H1 (cell line): ENCODE data around the gene AGO3. TPM values are rescaled to one million over a fixed set of nuclear protein-coding genes. Genes with fewer than 3 reads are reported as not detected.

ENCODE experiments used
- CTCF ChIA-PET: fragments of 300-600 bp; sonication (Branson Sonifier 250); formaldehyde crosslinking; loops from one replicate; lab custom pipeline; 2021; ENCODE audit not compliant: partially characterized antibody; lab: Charles Lee
- POLR2A ChIA-PET: fragments of 300-600 bp; sonication (Branson Sonifier 250); formaldehyde crosslinking; loops from one replicate; lab custom pipeline; 2021; ENCODE audit warnings: inconsistent platforms; ENCODE audit not compliant: partially characterized antibody; lab: Charles Lee
- DNase-seq, 2 experiments: peaks; one replicate each; pipeline versions ENCODE4 v3.0.0 to v3.0.0-alpha.2; 2010 to 2022; ENCODE audit warnings: low spot score in 2 of 2, low read depth in 1 of 2, mixed read lengths in 1 of 2
- FAIRE-seq: peaks from 2 replicates; lab custom pipeline; 2011; peaks lifted over from hg19 to GRCh38; lab: Jason Lieb, UNC
- H2AFZ ChIP-seq: 2 replicates; pipeline ENCODE4 v1.8.1; 2012; ENCODE audit warnings: low read length, inconsistent platforms
- H2AK5ac ChIP-seq: 2 replicates; pipeline ENCODE4 v1.6.1; 2013; ENCODE audit warnings: low read depth, low read length
- H2BK120ac ChIP-seq: replicated peaks from 2 replicates; pipeline ENCODE3; 2013; ENCODE audit warnings: low read depth, low read length, inconsistent platforms
- H2BK12ac ChIP-seq: 2 replicates; pipeline ENCODE4 v1.6.1; 2013; ENCODE audit warnings: low read depth, low read length
- H2BK15ac ChIP-seq: 2 replicates; pipeline ENCODE4 v1.6.1; 2013; ENCODE audit warnings: low read length
- H2BK20ac ChIP-seq: 2 replicates; pipeline ENCODE4 v1.6.1; 2013; ENCODE audit warnings: low read length
- H2BK5ac ChIP-seq: 2 replicates; pipeline ENCODE4 v1.6.1; 2013; ENCODE audit warnings: low read depth, low read length
- H3K14ac ChIP-seq: 2 replicates; pipeline ENCODE4 v1.6.1; 2013; ENCODE audit warnings: inconsistent platforms; ENCODE audit not compliant: insufficient read length
- H3K18ac ChIP-seq: 2 replicates; pipeline ENCODE4 v1.6.1; 2013; ENCODE audit warnings: low read length; ENCODE audit errors: extremely low read depth
- H3K23ac ChIP-seq: 2 replicates; pipeline ENCODE4 v1.6.1; 2013; ENCODE audit warnings: inconsistent platforms; ENCODE audit not compliant: insufficient read length
- H3K23me2 ChIP-seq: 2 replicates; pipeline ENCODE4 v1.6.1; 2013; ENCODE audit warnings: low read depth, low read length
- H3K27ac ChIP-seq: 2 replicates; pipeline ENCODE4 v1.6.1; 2011; ENCODE audit warnings: low read depth, low read length, inconsistent platforms
- H3K27me3 ChIP-seq, 4 experiments: replicated peaks in 1 of 4; 1 replicate in 1 of 4; 2 replicates in 3 of 4; pipeline versions ENCODE4 v1.6.1 to v1.8.1; 2011 to 2013; ENCODE audit warnings: low read length in 3 of 4, mild to moderate bottlenecking in 3 of 4, inconsistent platforms in 2 of 4, mixed read lengths in 2 of 4, moderate library complexity in 1 of 4; ENCODE audit not compliant: control insufficient read depth in 3 of 4, insufficient read depth in 3 of 4; ENCODE audit errors: extremely low read depth in 1 of 4
- H3K36me3 ChIP-seq, 4 experiments: 2 replicates each; pipeline versions ENCODE4 v1.6.1 to v1.8.1; 2011 to 2013; ENCODE audit warnings: mild to moderate bottlenecking in 4 of 4, low read length in 3 of 4, moderate library complexity in 2 of 4, control low read depth in 1 of 4, inconsistent platforms in 1 of 4; ENCODE audit not compliant: insufficient read depth in 4 of 4, control insufficient read depth in 2 of 4
- H3K4ac ChIP-seq: replicated peaks from 2 replicates; pipeline ENCODE3; 2013; ENCODE audit warnings: low read length, low read depth, mixed read lengths, inconsistent platforms; ENCODE audit not compliant: insufficient read length
- H3K4me1 ChIP-seq, 4 experiments: replicated peaks in 1 of 4; 1 replicate in 1 of 4; 2 replicates in 3 of 4; pipeline versions ENCODE4 v1.6.1 to v1.8.1; 2011 to 2013; ENCODE audit warnings: low read length in 3 of 4, inconsistent platforms in 2 of 4, mixed read lengths in 1 of 4; ENCODE audit not compliant: insufficient read depth in 4 of 4, control insufficient read depth in 3 of 4
- H3K4me2 ChIP-seq, 2 experiments: 2 replicates each; pipeline versions ENCODE4 v1.6.1 to v1.8.1; 2011 to 2013; ENCODE audit warnings: low read depth in 2 of 2, low read length in 2 of 2, control low read depth in 1 of 2, inconsistent platforms in 1 of 2, mild to moderate bottlenecking in 1 of 2; ENCODE audit not compliant: insufficient read depth in 1 of 2
- H3K4me3 ChIP-seq, 4 experiments: fragments of 200-600, 300-600 bp in 1 of 4; sonication (generic), shearing (Covaris generic), sonication (Bioruptor Twin) in 1 of 4; 2 replicates each; pipeline versions ENCODE4 v1.5.1 to v1.8.1; 2011 to 2016; ENCODE audit warnings: low read length in 4 of 4, low read depth in 3 of 4, control low read depth in 2 of 4, inconsistent platforms in 2 of 4, mild to moderate bottlenecking in 2 of 4, mixed read lengths in 1 of 4, moderate library complexity in 1 of 4; ENCODE audit not compliant: insufficient read depth in 2 of 4; ENCODE audit errors: extremely low read depth in 1 of 4
- H3K56ac ChIP-seq: replicated peaks from 2 replicates; pipeline ENCODE3; 2013; ENCODE audit warnings: low read depth, mild to moderate bottlenecking, mixed read lengths, low read length, inconsistent platforms; ENCODE audit not compliant: insufficient read length
- H3K79me1 ChIP-seq: 2 replicates; pipeline ENCODE4 v1.6.1; 2013; ENCODE audit warnings: low read depth, low read length, control low read depth
- H3K79me2 ChIP-seq, 2 experiments: 2 replicates each; pipeline versions ENCODE4 v1.6.1 to v1.8.1; 2012 to 2013; ENCODE audit warnings: low read length in 2 of 2, mild to moderate bottlenecking in 2 of 2, inconsistent platforms in 1 of 2; ENCODE audit not compliant: insufficient read depth in 2 of 2, control insufficient read depth in 1 of 2
- H3K9ac ChIP-seq, 4 experiments: replicated peaks in 1 of 4; 1 replicate in 1 of 4; 2 replicates in 3 of 4; pipeline versions ENCODE4 v1.6.1 to v1.8.1; 2011 to 2013; ENCODE audit warnings: low read depth in 3 of 4, low read length in 3 of 4, control low read depth in 2 of 4, mild to moderate bottlenecking in 2 of 4, moderate library complexity in 2 of 4, inconsistent platforms in 1 of 4; ENCODE audit errors: extremely low read depth in 1 of 4
- H3K9me3 ChIP-seq, 2 experiments: 2 replicates each; pipeline versions ENCODE4 v1.6.1 to v1.8.1; 2012 to 2013; ENCODE audit warnings: mild to moderate bottlenecking in 2 of 2, moderate library complexity in 2 of 2, control low read depth in 1 of 2, inconsistent platforms in 1 of 2, low read depth in 1 of 2, low read length in 1 of 2, mixed read lengths in 1 of 2; ENCODE audit not compliant: insufficient read depth in 2 of 2
- H4K20me1 ChIP-seq, 2 experiments: replicated peaks in 1 of 2; 2 replicates each; pipeline versions ENCODE3 to v1.8.1; 2011 to 2013; ENCODE audit warnings: inconsistent platforms in 2 of 2, low read length in 2 of 2, mild to moderate bottlenecking in 1 of 2; ENCODE audit not compliant: insufficient read depth in 2 of 2, control insufficient read depth in 1 of 2
- H4K5ac ChIP-seq: 2 replicates; pipeline ENCODE4 v1.6.1; 2013; ENCODE audit warnings: low read length, low read depth, mixed read lengths, inconsistent platforms; ENCODE audit not compliant: insufficient read length
- H4K8ac ChIP-seq: 2 replicates; pipeline ENCODE4 v1.8.0; 2013; ENCODE audit warnings: mild to moderate bottlenecking, moderate library complexity, low read length, inconsistent platforms; ENCODE audit not compliant: insufficient read depth; ENCODE audit errors: extremely low read depth
- H4K91ac ChIP-seq: replicated peaks from 2 replicates; pipeline ENCODE3; 2013; ENCODE audit warnings: low read length, mixed read lengths, inconsistent platforms; ENCODE audit not compliant: insufficient read length
- CHD1 ChIP-seq: IDR thresholded peaks from 2 replicates; pipeline ENCODE4 v1.6.1; 2012; ENCODE audit warnings: low read depth, low read length, improper control_type of control experiment
- CREB1 ChIP-seq: IDR thresholded peaks from 2 replicates; pipeline ENCODE4 v1.6.1; 2012; ENCODE audit warnings: inconsistent platforms
- EZH2 ChIP-seq: fragments of 200-600 bp; sonication (generic); IDR thresholded peaks from 2 replicates; pipeline ENCODE4 v1.7.1; 2012; ENCODE audit warnings: low read depth, mild to moderate bottlenecking, moderate library complexity, low read length, inconsistent platforms; ENCODE audit not compliant: severe bottlenecking
- JUND ChIP-seq: IDR thresholded peaks from 2 replicates; pipeline ENCODE4 v1.6.1; 2011; ENCODE audit warnings: mild to moderate bottlenecking, improper control_type of control experiment, low read length
- NANOG ChIP-seq: IDR thresholded peaks from 2 replicates; pipeline ENCODE4 v1.6.1; 2011; ENCODE audit warnings: low read length, low read depth, mild to moderate bottlenecking, inconsistent platforms; ENCODE audit not compliant: insufficient read depth, poor library complexity, severe bottlenecking
- NRF1 ChIP-seq: IDR thresholded peaks from 2 replicates; pipeline ENCODE4 v1.6.1; 2011; ENCODE audit warnings: mild to moderate bottlenecking, low read depth, low read length, improper control_type of control experiment
- RFX5 ChIP-seq: IDR thresholded peaks from 2 replicates; pipeline ENCODE4 v1.6.1; 2011; ENCODE audit warnings: low read depth, low read length, improper control_type of control experiment, borderline replicate concordance
- SP4 ChIP-seq: IDR thresholded peaks from 2 replicates; pipeline ENCODE4 v1.6.1; 2012; ENCODE audit warnings: low read length, inconsistent platforms
- SUZ12 ChIP-seq: fragments of 200-600 bp; sonication (generic); IDR thresholded peaks from 2 replicates; pipeline ENCODE4 v1.6.1; 2012; ENCODE audit warnings: mild to moderate bottlenecking, inconsistent platforms, low read length, moderate library complexity, mixed read lengths
- TAF7 ChIP-seq: optimal IDR thresholded peaks from 2 replicates; pipeline ENCODE3; 2011; ENCODE audit warnings: low read depth, mild to moderate bottlenecking, inconsistent platforms, low read length, moderate library complexity, borderline replicate concordance
- USF2 ChIP-seq: IDR thresholded peaks from 2 replicates; pipeline ENCODE4 v1.6.1; 2011; ENCODE audit warnings: low read length, improper control_type of control experiment
- WGBS, 2 experiments: shearing (Covaris generic) in 1 of 2; methylation state at CpG; one replicate each; pipeline versions ENCODE4 v1.1.6 to v1.1.7; 2013 to 2015; ENCODE audit warnings: low lambda C conversion rate in 2 of 2, mixed read lengths in 2 of 2, inconsistent platforms in 1 of 2, low coverage in 1 of 2, missing lambda C conversion rate in 1 of 2; ENCODE audit not compliant: insufficient replicate concordance in 2 of 2, insufficient coverage in 1 of 2, insufficient read length in 1 of 2; ENCODE audit errors: extremely low coverage in 1 of 2, missing lambda C conversion rate in 1 of 2; 5-methylcytosine and 5-hydroxymethylcytosine counted together
- polyA plus RNA-seq, 7 experiments: library from polyadenylated mRNA; depleted of rRNA in 3 of 7; stranded (reverse) in 5 of 7; unstranded in 2 of 7; fragments of >200 nt in 5 of 7; fragments of 200-250 nt in 2 of 7; gene quantifications; 1 replicate in 5 of 7; 2 replicates in 1 of 7; 4 replicates in 1 of 7; pipeline versions ENCODE4 v1.2.1 to v1.2.3, GENCODE V29; 2011 to 2013; ENCODE audit warnings: missing spikeins in 2 of 7, mixed read lengths in 2 of 7
- total RNA-seq: library from RNA; stranded (reverse); fragmentation: NEBNext Ultra II Directional; extraction: Animal tissue kit (Norgen Biotek cat#: 25700); gene quantifications from 2 replicates; pipeline ENCODE4 v1.2.1, GENCODE V29; 2021

The AGO3 gene
- total and polyA plus RNA-seq, 2 of the 8 experiments (the other 6 are each of a cell fraction or from before 2014, with no cell fraction given), result 10.7 to 26.4 TPM

GRCh38 chr1:35939484-35939883 lies 8.6 kb downstream of the AGO3 start:
- Histone ChIP-seq H3K23ac (no peak overlapping the region), H3K27me3 (no peaks in the 10 kb centered on the region), H3K4me2 (no peak overlapping the region), H3K9me3 (no peaks in the 10 kb centered on the region), H2AK5ac (no peak overlapping the region), H3K56ac (no peak overlapping the region), H2AFZ (no peak overlapping the region), H3K14ac (no peak overlapping the region), H4K91ac (no peak overlapping the region), H2BK15ac (no peak overlapping the region), H4K5ac (no peak overlapping the region), H4K8ac (no peak overlapping the region), H3K18ac (no peak overlapping the region), H3K79me2 (peaks cover 0 to 90% of the 10 kb centered on the region in 2 experiments), H3K79me1 (0 out of 2 replicates have a peak, but pooled peaks cover 2% of the 10 kb centered on the region), H2BK120ac (no peak overlapping the region), H3K4ac (no peak overlapping the region), H2BK20ac (no peak overlapping the region), H3K4me1 (0 out of 7 replicates have a peak, but pooled peaks cover 0 to 2% (median 0%) of the 10 kb centered on the region in 4 experiments), H3K27ac (no peak overlapping the region), H2BK12ac (no peak overlapping the region), H3K9ac (no peak overlapping the region), H3K23me2 (no peaks in the 10 kb centered on the region), H3K4me3 (no peak overlapping the region), H3K36me3 (no peaks in the 10 kb centered on the region), H2BK5ac (no peak overlapping the region), H4K20me1 (peaks cover 0 to 1% of the 10 kb centered on the region in 2 experiments)
- DNase-seq, result no peak
- 88 to 100% methylated on average over 3 of the region's 3 CpGs for WGBS, 2 experiments
- TF ChIP-seq SP4 (no peak), USF2 (no peak), NRF1 (no peak), TAF7 (no peak), JUND (no peak), NANOG (no peak), CREB1 (no peak), SUZ12 (no peak), RFX5 (no peak), CHD1 (no peak), EZH2 (no peak)
- FAIRE-seq, result no peak
- CTCF ChIA-PET, result no interaction called here
- POLR2A ChIA-PET, result no interaction called here
